HG03108 (cell line): ENCODE measurements around the gene CCL4.
"Not testable (repeated sequence)": the region's sequence is repeated elsewhere in the genome, so short reads cannot be mapped to it uniquely, and the experiment has no call there.

Experiments used
- ATAC-seq: cut with Tn5 transposase; IDR thresholded peaks from one replicate; pipeline ENCODE4 v1.9.1; 2021; ENCODE audit warnings: moderate library complexity; ENCODE audit not compliant: unreplicated experiment

Gene CCL4

DNA sequence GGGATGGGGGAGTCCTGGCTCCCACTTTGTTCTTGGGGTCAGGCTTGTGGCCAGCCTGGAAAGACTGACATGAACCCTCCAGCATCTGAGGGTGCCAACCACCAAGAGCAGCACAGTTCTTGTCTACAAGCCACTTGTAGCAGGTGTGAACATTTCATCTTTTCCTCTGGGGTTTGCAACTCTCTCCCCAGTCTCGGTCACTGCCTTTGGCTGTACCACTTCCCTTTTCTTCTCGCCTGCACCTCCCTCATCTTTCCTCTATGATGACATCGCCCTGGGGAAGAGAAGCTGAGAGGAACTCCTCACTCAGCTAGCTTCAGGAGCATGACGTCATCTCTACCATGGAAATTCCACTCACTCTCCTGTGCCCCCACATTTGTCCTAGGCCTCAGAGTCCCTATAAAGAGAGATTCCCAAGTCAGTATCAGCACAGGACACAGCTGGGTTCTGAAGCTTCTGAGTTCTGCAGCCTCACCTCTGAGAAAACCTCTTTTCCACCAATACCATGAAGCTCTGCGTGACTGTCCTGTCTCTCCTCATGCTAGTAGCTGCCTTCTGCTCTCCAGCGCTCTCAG, at the start of gene CCL4:
Gene CCL4, plus strand, starts transcription at position 427 of the 575 bp plus-strand sequence. Its CDS starts 79 bp downstream, at position 506.
- ATAC-seq = peak; percentile 70

DNA sequence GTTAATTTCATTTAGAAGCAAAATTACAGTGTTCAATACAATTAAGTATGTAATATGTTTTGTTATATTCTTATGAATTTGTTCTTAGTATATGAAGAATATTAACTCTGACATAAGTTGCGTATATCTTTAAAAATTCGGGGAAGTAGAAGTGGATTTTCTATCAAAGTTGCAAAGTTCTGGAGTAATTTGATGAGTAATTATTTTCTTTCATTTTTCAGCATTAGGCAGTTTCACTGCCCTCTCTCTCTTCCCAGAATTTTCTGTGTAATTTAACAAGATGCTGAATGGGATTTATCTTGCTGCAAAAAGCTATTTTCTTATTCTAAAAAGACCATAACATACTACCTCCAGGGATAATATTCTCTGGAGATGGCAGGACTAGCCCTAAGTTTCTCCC, 48.5 kb upstream of the CCL4 start:
- no peak for ATAC-seq

DNA sequence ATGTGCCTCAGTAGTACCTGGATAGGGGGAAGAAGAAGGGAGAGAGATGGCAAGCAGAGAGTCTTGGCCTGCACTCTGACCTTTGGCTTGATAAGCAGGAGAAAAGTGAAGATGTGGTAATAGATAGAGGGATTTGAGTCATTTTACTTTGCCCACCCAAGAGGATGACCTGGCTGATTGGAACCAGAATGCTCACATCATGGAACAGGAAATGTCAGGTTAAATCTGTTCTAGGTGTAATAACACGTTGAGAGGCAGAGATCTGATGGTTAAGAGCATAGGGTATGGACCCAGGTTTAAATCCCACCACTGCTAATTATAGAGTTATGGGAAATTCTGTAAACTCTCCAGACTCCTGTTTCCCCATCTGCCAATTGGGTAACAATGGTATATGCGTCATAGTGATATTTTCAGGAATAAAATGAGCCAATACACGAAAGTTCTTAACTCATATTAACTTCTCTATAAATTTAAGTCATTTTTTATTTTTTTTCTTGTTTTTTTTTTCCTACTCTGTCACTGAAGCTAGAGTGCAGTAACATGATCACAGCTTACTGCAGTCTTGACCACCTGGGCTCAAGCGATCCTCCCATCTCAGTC, 47.6 kb upstream of the CCL4 start:
- no peak for ATAC-seq

DNA sequence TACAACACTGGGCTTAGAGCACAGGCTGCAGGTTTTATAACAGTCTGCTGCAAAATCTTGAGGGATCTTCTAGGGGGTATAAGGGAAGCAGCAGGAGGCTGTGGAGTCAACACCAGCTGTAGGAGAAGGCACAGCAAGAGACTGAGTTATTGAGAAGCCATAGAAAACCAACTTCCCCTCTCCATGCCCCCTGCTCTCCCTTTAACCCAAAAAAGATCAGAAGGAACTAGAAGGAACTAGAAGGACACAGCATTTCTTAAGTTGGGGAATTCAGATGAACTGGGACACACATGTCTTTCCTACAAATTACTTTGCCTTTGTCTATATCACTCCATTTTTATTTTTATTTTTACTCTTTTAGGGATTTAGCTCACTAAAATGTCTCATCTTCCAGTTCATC, 45.7 kb upstream of the CCL4 start:
- ATAC-seq = no peak

DNA sequence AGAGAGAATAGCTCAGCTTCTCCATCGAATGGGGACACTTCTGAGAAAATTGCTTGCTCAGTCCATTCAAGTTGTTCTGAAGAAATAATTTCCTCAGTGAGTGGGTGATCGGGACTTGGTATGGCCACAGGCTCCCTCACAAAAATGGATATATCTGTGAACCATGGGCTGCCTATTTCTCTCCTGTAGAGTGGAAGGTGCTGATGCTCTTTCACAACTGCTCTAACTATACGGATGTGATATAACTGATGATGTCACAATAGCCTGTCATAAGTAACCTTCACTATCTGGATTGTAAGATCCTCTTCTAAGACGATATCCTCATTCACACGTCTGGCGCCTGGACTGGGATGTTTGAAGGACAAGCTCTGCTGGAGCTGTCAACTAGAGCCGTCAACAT, 44.2 kb upstream of the CCL4 start:
- no peak for ATAC-seq

DNA sequence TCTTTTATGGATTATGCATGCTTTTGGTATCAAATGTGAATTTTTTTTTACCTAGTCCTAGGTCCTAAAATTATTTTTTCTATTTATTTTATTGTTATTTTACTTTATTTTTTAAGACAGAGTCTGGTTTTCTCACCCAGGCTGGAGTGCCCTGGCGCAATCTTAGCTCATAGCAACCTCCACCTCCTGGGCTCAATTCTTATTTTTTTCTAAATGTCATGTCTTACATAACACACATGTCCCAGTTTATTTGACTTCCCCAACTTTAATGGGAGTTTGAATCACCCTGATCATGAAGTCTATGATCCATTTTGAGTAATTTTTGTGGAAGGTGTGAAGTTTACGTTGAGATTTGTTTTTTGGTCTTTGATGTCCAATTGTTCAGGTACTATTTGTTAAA, 42.8 kb upstream of the CCL4 start:
- no peak for ATAC-seq

DNA sequence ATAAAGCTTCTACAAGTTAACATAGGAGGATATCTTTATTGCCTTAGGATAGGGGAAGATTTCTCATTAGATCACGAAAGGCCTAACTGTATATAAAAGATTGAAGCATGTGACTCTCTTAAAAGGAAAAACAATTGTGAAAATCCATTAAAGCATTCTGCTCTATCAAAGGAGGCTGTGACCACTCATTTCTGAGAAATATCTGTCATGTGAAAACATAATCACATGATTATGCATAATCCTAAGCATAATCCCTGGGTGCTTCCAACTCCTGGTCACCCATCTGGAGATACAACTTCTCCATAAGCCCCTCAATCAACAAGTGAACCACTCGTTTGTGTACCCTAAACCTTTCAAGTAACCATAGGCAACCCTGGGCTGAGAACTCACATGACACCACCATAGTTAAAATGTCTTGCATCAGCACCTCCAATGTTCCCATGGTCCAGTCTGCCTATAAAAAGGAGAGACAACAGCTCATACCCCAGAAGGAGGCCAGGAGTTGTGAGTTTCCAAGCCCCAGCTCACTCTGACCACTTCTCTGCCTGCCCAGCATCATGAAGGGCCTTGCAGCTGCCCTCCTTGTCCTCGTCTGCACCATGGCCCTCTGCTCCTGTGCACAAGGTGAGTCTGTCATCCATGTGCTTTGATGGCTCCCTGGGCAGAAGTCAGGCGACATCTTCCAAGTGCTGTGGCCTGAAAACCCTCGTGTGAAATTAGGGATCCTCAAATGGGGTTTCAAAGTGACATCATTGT, 39.7 kb upstream of the CCL4 start, which contains the start of gene CCL18:
Gene CCL18, plus strand, starts transcription at position 487 of the 756 bp plus-strand sequence. Its CDS starts 71 bp downstream, at position 558.
- ATAC-seq = no peak

DNA sequence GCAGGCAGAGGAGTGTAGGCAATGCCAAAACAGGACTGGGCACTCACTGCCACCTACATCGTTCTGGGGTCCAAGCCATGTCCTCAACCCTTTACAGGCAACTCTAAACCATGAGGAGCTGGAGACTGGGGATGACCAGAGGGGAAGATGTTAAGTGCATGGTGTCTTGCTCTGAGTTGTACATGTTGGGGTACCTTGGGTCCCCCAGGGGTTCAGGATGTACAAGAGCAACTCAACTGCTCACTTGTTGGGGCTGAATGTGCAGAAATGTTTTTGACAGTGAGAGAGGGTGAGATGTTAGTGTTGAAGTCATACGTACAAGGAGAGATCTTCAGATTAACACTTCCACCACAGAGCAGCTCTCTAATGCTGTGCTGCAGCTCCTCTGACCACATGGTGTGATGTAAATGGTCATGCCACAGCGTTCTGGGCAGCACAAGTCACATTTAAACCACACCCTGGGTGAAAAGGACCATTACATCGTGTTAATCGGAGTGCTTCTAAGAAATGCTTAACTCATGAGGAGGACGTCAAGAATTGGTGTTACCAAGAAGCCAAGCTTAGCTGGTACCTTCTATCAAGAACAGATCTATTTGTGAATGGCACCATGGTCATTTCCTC, 37.2 kb upstream of the CCL4 start:
- no peak for ATAC-seq

DNA sequence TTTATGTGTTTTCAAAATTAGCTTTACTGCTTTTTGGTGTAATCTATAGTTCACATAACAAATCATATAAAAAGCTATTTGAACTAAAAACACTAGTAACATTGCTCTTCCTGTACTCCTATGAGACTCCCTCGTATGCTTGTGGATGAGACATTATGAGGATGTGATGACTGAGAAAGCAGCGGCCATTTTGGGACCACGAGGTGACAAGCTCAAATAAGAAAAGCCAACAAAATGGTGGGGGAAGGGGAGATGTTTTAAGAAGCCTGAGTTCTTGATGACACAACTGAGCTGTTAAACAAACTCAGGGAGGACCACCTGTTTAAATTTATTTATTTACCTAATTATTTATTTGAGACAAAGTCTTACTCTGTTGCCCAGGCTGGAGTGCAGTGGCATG, 35.1 kb upstream of the CCL4 start:
- no peak for ATAC-seq

DNA sequence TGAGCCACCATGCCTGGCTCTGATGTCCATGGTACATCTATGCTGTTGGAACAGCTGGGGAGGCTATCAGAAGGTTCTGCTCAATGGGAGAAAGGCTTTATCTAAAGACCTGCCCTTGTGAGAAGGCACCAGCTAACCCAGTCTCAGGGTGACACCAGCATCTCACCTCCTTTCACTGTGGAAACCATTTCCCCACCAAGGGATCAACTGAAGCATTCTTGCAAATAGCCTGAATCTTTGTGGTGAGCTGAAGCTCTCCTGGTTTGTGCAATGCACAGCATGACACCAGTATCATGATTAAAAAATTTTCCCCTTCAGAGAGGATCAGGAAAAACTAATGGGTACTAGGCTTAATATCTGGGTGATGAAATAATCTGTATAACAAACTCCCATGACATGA, 34.5 kb upstream of the CCL4 start:
- ATAC-seq = no peak

DNA sequence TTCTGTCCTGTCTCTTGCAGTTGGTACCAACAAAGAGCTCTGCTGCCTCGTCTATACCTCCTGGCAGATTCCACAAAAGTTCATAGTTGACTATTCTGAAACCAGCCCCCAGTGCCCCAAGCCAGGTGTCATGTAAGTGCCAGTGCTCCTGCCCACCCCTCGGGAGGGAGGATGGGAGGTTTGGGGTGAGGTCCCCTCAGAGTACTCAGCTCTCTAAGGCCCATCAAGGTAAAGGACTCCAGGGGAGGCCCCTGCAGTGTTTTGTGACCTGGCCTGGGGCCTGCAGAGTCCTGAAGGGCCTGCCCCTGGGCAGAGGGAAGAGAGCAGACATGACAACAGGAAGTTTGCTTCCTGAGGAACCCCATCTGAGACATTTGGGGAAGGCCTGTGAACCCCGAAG, 33.2 kb upstream of the CCL4 start:
- ATAC-seq = no peak

DNA sequence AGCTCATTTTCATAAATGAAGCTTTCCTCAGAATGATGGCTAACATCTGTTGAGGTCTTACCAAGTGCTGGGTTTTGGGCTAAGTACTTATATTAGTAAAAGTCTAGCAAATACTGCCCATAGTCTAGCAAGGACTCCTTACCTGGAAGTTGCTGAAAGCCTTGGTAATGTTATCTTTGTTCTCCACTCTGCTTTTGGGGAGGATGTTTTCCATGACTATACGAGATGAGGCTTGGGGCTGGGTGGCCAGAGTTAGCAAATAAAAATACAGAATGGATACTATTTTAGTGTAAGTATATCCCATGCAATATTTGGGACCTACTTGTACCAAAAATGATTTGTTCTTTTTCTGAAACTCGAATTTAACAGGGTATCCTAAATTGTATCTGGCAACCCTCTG, 31.9 kb upstream of the CCL4 start:
- no peak for ATAC-seq

DNA sequence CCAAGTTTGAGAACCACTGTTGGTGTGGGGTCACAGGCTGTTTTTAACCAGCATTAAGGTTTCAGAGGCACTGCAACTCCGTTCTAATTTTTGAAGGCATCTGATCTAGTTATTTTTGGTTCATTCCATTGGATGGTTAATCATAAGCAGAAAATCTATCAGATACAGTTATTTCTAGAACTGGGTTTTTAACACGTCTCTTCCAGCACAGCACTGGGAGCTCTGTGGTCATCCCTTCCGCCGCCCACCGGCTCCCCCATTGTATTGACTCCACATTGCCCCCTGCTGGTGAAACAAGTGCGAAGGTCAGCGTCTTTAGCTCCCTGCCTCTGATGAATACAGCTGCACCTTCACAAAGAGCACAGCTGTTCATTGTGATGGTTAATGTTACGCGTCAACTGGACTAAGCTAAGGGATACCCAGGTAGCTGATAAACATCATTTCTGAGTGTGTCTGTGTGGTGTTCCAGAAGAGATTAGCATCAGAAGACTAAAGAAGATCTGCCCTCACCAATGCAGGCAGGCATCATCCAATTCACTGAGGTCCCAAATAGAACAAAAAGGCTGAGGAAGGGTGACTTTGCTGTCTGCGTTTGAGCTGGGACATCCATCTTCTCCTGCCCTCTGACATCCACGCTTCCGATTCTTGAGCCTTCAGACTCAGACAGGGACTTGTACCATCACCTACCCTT, 31.1 kb upstream of the CCL4 start:
- no peak for ATAC-seq

DNA sequence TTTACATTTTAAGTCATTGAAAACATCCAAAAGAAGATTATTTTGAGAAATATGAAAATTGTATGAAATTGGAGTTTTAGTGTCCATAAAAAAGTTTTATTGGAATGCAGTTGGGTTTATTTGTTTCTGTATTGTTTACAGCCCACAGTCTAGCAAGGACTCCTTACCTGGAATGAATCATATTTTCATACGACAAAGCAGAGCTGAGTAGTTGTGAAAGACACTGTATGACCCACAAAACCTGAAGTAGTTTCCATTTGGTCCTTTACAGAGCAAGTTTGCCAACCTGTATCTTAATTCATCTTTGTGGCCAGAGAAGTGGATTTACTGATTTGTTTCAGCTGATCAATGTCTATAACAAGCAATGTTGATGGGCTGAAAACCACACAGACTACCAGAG, 29.3 kb upstream of the CCL4 start:
- ATAC-seq = no peak

DNA sequence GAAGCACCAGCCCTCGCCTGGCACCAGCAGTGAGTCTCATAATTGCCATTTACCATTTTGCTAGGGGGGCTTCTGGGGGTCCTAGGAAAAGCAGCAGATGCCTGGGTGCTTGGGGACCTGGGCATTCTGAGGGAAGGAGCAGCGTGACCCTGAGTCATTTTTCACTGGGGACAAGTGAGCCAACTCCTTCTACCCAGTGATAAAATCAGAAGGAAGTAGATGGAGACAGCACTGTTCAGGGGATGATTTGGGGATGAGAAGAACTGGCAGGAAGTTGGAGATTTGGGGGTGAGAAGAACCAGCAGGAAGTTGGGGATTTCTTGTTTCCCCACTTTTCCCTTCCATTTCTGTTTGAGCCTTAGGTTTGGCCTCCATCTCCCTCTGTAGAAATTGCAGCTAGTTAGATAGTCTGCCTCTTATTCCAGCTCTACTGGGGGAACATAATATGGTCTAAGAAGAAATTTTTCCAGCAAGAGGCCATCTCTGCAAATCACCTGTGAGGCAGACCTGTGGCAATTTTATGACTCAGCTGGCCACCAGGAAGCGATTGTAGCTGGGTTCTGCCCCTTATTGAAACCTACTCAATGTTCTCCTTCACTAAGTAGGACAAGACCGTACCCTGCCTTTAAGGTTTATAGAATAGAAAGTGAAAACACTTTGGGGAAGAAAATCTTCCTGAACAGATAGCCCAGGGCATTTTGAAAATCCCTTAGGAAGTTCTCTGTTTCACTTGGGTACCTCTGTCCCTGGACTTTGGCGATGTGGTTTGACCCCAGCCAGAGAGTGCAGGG, 21.8 kb upstream of the CCL4 start:
- ATAC-seq = peak; percentile 21

DNA sequence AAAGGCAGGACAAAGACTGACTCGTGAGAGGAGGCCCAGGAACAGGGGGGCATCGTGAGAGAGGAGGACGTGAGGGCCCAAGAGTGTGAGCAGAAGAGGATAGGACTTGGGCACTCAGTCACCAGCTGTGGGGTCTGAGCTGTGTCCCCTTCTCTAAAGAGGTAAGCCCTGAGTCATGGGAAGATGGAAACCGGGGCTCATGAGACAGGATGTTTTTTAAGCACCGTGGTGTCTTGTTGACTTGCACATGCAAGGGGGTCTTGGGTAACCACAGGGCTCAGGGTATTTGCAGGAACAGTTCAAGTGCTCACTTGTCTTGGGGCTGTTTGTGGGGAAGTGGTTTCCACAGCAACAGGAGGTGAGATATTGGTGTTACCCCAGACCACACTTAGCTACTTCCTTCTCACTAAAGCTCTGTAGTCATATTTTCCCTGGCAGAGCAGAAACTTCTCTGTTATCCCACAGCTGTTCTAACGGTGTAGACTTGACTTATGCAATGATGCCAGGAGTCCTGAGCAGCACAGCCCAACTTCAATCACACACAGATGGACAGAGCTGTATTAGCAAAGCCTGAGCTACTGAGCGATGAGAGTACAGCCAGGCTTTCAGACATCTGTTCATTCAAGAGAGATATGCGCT, 21.0 kb upstream of the CCL4 start:
- peak; percentile 50 for ATAC-seq

DNA sequence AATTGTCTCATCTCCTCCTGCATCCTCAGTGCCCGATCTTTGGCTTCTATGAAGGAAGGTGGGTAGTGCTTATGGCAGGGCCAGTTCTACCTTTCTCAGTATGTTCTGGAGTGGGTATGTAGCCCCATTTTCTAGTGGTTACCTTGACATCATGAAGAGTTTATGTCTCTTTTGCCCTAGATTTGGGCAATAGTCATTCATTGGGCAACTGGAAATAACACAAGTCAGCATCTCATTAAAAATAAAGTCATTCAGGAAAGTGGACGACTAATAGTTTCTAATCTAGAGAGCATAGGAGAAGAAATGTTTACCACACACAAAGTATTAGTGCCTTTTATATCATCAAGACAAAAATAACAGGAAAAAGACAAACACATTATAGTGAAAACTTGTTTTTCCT, 19.9 kb upstream of the CCL4 start:
- ATAC-seq = not testable (repeated sequence)

DNA sequence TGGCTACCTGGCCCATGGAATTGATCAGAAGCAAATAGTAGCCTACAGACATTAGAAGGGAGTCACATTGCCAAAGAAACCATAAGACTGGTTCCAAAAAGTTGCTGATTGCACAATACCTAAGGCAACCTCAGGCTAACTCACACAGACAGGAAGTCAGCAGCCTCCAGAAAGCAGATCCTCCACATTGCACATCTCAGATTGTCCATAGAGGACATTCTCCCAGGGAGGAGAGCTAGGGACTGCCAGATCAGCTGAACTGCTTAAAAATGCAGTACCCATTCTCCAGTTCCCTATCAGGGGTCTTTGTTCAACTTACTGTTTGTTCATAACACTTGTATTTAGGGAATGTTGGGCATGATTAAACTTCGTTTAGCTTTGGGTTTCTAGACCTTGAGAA, 17.9 kb upstream of the CCL4 start:
- no peak for ATAC-seq

DNA sequence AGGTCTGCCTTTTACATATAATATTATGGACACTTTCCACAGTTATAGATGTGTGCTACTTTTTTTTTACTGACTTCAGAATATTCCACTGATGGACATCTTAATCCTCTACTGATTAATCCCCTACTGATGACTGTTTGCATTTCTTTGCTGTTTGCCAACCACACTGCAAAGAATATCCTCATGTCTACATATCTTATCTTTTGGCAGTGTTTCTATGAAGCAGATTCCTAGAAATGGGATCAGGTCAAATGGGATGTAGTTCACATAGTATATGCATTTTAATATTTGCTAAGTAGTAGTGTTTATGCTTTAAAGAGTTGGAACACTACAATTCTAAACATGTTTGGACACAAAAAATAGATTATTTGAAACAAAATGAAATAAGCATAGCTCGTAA, 16.8 kb upstream of the CCL4 start:
- ATAC-seq = no peak

DNA sequence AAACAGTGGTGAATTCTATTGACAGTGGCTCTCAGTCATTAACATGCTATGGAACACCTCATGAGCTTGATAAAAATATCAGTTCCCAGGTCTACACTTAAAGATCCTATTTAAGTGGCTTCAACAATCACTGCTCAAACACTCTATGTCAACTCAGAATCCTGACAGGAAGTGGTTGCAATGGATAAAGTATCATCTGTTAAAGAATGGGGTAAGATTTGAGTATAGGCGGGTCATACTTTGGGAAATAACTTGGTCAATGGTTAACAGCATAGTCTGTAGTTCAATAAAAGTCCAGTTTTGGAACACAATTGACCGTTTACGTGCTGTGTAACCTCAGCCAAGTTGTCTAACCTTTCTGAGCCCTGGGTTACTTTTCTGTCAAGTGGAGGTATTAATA, 16.2 kb upstream of the CCL4 start:
- ATAC-seq = not testable (repeated sequence)
